Measurements from ENCODE around the gene SLC12A1. TPM values are rescaled to one million over a fixed set of nuclear protein-coding genes. Genes with fewer than 3 reads are reported as not detected.

SLC12A1 gene
- total RNA-seq, 1 donor from 2014 or later = not detected

DNA sequence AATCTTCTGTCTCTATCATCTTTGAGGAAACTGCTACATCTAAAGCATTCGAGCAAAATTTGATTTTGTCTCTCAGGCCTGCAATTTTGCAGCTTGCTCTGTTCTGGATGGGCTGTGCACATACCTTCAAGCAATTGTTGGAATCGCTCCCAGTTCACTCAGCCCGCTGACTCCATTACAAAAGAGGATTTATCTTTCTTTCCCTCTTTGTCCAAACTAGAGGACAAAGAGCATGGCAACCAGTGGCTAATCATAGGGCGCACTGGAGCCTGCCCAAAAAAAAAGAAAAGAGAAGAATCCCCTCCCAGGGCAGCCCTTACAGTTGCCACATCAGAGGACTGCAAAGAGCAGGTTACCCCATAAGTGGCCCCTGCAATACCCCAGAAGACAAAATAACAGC is 76.1 kb downstream of the SLC12A1 start:
- Mint-ChIP-seq H3K4me1 (ENCODE audit: low read depth) (peaks cover 10% of the 10 kb centered on the region), H3K36me3 (ENCODE audit: low read depth) (no peaks in the 10 kb centered on the region), H3K9me3 (ENCODE audit: low read depth) (no peaks in the 10 kb centered on the region), H3K27ac (ENCODE audit: unreplicated experiment) (no peak overlapping the region), H3K27me3 (ENCODE audit: low read depth) (peaks cover 20% of the 10 kb centered on the region), H3K4me3 (ENCODE audit: unreplicated experiment) (no peak overlapping the region)
- no peak for DNase-seq (ENCODE audit: low spot score)
- TF ChIP-seq, protein P1, sequence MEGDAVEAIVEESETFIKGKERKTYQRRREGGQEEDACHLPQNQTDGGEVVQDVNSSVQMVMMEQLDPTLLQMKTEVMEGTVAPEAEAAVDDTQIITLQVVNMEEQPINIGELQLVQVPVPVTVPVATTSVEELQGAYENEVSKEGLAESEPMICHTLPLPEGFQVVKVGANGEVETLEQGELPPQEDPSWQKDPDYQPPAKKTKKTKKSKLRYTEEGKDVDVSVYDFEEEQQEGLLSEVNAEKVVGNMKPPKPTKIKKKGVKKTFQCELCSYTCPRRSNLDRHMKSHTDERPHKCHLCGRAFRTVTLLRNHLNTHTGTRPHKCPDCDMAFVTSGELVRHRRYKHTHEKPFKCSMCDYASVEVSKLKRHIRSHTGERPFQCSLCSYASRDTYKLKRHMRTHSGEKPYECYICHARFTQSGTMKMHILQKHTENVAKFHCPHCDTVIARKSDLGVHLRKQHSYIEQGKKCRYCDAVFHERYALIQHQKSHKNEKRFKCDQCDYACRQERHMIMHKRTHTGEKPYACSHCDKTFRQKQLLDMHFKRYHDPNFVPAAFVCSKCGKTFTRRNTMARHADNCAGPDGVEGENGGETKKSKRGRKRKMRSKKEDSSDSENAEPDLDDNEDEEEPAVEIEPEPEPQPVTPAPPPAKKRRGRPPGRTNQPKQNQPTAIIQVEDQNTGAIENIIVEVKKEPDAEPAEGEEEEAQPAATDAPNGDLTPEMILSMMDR (IDR thresholded peaks at IDR 0.05) = no peak

DNA sequence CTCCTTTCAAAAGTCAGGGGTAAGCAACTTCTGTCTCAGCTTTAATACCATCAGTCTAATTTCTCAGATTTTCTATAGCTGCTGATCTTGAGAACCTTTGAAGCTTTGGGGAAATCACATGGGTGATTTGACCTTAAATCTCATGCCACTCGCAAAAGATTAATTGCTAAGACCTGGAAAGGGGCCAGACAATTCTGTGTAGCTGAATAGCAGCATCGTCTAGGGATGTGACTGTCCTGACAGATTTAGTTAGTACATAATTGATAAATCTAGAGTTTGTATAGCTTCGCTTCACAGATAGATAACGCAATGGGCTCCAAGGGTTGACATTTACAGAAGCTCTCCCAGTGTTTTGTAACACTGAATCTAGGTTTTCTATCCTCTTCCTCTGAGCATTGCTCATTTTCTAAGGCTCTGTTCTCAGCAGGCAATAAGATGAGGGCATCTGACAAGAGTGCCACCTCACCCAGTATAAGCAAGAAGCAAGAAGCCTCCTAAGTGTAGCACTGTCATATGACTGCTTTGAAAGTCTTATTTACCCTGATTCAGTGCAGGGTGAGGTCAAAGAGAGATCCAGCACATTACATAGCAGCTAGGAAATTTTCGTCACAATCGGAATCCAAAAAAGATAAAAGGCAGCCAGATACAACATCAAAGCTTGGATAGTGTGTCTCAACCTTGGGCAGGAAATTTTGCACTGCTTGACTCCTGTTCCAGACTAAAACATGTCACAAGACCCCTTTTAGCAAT is 77.5 kb downstream of the SLC12A1 start:
- no peak overlapping the region for H3K27ac Mint-ChIP-seq (ENCODE audit: unreplicated experiment)
- no peaks in the 10 kb centered on the region for H3K9me3 Mint-ChIP-seq (ENCODE audit: low read depth)
- TF ChIP-seq, protein P1 (IDR thresholded peaks at IDR 0.05) = no peak
- peaks cover 20% of the 10 kb centered on the region for H3K27me3 Mint-ChIP-seq (ENCODE audit: low read depth)
- no peak for DNase-seq (ENCODE audit: low spot score)
- H3K36me3 Mint-ChIP-seq (ENCODE audit: low read depth) = no peaks in the 10 kb centered on the region
- H3K4me3 Mint-ChIP-seq (ENCODE audit: unreplicated experiment) = no peak overlapping the region
- peaks cover 10% of the 10 kb centered on the region for H3K4me1 Mint-ChIP-seq (ENCODE audit: low read depth)

DNA sequence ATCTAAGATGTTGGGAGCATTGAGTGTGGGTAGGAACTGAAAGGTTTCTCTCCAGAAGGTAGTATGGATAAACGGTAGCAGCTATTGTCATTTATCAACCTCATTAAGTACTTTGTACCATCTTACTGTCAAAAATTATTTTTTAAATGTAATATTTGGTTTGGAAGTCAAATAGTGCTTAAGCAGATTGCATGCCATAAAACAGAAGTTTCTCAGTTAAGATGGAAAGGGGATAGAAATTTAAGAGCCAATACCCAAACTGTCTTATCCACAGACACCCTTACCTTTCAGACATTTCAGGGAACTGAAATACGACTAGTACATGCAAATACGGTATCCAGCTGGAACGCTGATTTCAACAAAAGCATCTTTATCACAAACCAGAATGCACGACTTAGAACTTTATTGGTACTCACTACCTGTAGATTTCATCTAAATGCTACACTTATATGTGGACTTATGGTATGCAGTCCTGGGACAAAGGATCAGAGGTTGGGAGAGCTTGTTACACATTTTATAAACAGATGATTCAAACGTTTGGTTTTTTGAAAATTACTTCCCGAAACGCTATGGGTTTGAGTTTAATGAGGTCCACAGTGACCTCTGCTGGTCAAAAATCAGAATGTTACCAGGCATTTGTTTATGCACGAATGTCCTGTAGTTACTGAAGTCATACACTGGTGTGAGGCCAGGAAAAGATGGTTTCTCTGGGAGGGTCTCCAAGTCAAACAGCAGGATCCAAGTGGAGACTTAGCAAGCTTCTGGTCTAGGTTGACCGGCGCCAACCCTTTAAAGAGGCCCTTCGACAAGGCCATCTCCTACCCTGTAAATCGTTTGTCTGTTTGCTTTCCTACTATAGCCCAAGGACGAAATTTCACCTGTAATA is 79.5 kb downstream of the SLC12A1 start:
- H3K27ac Mint-ChIP-seq (ENCODE audit: unreplicated experiment) = no peak overlapping the region
- TF ChIP-seq, protein P1 (IDR thresholded peaks at IDR 0.05) = peak; percentile 93
- H3K4me3 Mint-ChIP-seq (ENCODE audit: unreplicated experiment) = peak overlapping the region; percentile 57
- no peaks in the 10 kb centered on the region for H3K36me3 Mint-ChIP-seq (ENCODE audit: low read depth)
- peaks cover 17% of the 10 kb centered on the region for H3K27me3 Mint-ChIP-seq (ENCODE audit: low read depth)
- peaks cover 10% of the 10 kb centered on the region for H3K4me1 Mint-ChIP-seq (ENCODE audit: low read depth)
- no peaks in the 10 kb centered on the region for H3K9me3 Mint-ChIP-seq (ENCODE audit: low read depth)
- DNase-seq (ENCODE audit: low spot score) = no peak

DNA sequence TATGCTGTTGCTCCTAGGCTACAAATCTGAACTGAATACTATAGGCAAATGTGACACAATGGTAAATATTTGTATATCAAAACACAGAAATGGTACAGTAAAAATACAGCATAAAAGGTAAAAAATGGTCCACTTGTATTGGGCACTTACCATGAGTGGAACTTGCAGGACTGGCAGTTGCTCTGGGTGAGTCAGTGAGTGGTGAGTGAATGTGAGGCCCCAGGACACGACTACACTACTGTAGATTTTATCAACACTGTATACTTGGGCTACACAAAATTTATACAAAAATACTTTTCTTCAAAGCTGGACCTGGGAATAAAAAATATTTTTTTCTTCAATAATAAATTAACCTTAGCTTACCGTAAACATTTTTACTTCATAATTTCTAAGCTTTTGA is 83.5 kb downstream of the SLC12A1 start:
- TF ChIP-seq, protein P1 (IDR thresholded peaks at IDR 0.05) = no peak
- no peaks in the 10 kb centered on the region for H3K9me3 Mint-ChIP-seq (ENCODE audit: low read depth)
- no peaks in the 10 kb centered on the region for H3K27me3 Mint-ChIP-seq (ENCODE audit: low read depth)
- DNase-seq (ENCODE audit: low spot score) = no peak
- no peak overlapping the region for H3K4me3 Mint-ChIP-seq (ENCODE audit: unreplicated experiment)
- no peak overlapping the region for H3K27ac Mint-ChIP-seq (ENCODE audit: unreplicated experiment)
- no peaks in the 10 kb centered on the region for H3K36me3 Mint-ChIP-seq (ENCODE audit: low read depth)
- peaks cover 10% of the 10 kb centered on the region for H3K4me1 Mint-ChIP-seq (ENCODE audit: low read depth)

DNA sequence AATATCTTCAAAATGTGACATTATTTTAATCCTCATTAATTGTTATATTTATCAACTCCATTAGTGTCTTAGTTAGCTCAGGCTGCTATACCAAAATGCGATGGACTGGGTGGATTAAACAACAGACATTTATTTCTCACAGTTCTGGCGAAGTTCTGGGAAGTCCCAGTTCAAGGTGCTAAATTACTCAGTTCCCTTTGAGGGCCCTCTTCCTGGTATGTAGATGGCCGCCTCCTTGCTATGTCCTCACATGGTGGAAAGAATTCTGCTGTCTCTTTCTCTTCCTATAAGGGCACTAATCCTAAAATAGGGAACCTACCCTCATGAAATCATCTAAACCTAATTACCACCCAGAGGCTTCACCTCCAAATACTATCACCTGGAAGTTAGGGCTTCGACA is 86.4 kb downstream of the SLC12A1 start:
- H3K4me1 Mint-ChIP-seq (ENCODE audit: low read depth) = no peaks in the 10 kb centered on the region
- H3K36me3 Mint-ChIP-seq (ENCODE audit: low read depth) = no peaks in the 10 kb centered on the region
- DNase-seq (ENCODE audit: low spot score) = no peak
- TF ChIP-seq, protein P1 (IDR thresholded peaks at IDR 0.05) = no peak
- H3K27me3 Mint-ChIP-seq (ENCODE audit: low read depth) = peaks cover 3% of the 10 kb centered on the region
- H3K9me3 Mint-ChIP-seq (ENCODE audit: low read depth) = no peaks in the 10 kb centered on the region
- H3K27ac Mint-ChIP-seq (ENCODE audit: unreplicated experiment) = no peak overlapping the region
- H3K4me3 Mint-ChIP-seq (ENCODE audit: unreplicated experiment) = no peak overlapping the region

Measured in chondrocyte (in vitro differentiated cells).